NB4 (cell line): ENCODE measurements around the gene OR2V2.

ENCODE experiments used
- MAX ChIP-seq: IDR thresholded peaks from 2 replicates; pipeline ENCODE4 v1.6.1; 2011; ENCODE audit warnings: low read depth, low read length
- MYC ChIP-seq: IDR thresholded peaks from 2 replicates; pipeline ENCODE4 v1.6.1; 2011; ENCODE audit warnings: low read depth, low read length
- POLR2A ChIP-seq: IDR thresholded peaks from 2 replicates; pipeline ENCODE4 v1.6.1; 2011; ENCODE audit warnings: mild to moderate bottlenecking; ENCODE audit not compliant: insufficient read length; ENCODE audit errors: extremely low read depth
- TF ChIP-seq, protein P1 (sequence below): IDR thresholded peaks from one replicate; pipeline ENCODE4 v1.5.1; 2012; ENCODE audit warnings: low read depth, low read length

- TF ChIP-seq, protein P1, sequence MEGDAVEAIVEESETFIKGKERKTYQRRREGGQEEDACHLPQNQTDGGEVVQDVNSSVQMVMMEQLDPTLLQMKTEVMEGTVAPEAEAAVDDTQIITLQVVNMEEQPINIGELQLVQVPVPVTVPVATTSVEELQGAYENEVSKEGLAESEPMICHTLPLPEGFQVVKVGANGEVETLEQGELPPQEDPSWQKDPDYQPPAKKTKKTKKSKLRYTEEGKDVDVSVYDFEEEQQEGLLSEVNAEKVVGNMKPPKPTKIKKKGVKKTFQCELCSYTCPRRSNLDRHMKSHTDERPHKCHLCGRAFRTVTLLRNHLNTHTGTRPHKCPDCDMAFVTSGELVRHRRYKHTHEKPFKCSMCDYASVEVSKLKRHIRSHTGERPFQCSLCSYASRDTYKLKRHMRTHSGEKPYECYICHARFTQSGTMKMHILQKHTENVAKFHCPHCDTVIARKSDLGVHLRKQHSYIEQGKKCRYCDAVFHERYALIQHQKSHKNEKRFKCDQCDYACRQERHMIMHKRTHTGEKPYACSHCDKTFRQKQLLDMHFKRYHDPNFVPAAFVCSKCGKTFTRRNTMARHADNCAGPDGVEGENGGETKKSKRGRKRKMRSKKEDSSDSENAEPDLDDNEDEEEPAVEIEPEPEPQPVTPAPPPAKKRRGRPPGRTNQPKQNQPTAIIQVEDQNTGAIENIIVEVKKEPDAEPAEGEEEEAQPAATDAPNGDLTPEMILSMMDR = no peak
- TF ChIP-seq POLR2A (no peak), MYC (no peak), MAX (no peak)
Observed at GRCh38 chr5:181133083-181133482, 14.3 kb upstream of the OR2V2 start.
